Kidney capillary endothelial cell (primary cell): ENCODE measurements around the gene RNF32.

Source experiments
- DNase-seq: peaks from one replicate; pipeline ENCODE4 v3.0.0-alpha.2; 2018; ENCODE audit warnings: low spot score

Gene RNF32

DNA sequence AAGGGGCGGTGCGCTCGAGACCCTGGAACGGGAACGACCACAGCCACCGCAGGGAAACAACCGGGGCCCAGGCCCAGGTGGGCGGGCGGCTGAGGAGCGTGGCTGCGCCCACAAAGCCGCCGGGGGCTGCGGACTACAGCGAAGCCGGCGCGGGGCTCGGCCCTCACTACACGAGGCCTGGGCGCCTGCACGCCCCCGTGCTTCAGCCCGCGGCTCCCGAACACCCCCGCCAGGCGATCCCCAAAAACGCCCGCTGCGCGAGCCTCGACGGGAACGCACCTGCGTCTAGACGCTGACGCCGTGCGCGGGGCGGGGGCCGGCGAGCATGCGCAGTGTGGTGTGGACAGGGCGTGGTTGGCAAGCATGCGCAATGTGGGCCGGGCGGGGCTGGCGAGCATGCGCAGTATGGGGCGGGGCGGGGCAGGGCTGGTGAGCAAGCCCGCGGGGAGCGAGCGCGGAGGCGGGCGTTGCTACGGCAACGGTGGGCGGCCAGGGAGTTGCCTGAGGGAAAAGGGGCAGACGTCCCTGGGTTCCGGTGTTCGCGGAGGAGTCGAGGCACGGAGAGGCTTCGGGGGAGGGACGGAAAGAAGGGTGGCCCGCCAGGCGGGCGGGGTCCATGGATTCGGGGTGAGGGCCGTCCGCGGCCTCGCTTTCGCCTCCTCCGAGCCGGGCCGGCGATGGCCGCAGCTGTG lies at the start of gene RNF32:
Gene RNF32 (plus strand): TSS at position 518 of the 692 bp plus-strand sequence. CDS start 3,104 bp downstream, outside the sequence.
- DNase-seq: peak; percentile 88

GRCh38 chr7:156592155-156592884 lies 48.3 kb upstream of the RNF32 start:
- DNase-seq: no peak

GRCh38 chr7:156594283-156595080 lies 46.1 kb upstream of the RNF32 start:
- DNase-seq: no peak

- DNase-seq: no peak
Observed at GRCh38 chr7:156600496-156600895, 40.1 kb upstream of the RNF32 start.

GRCh38 chr7:156602283-156602682 lies 38.3 kb upstream of the RNF32 start:
- no peak for DNase-seq

- DNase-seq: no peak
Observed at GRCh38 chr7:156603011-156603410, 37.6 kb upstream of the RNF32 start.

- no peak for DNase-seq
Observed at GRCh38 chr7:156603629-156604028, 36.9 kb upstream of the RNF32 start.

- DNase-seq: no peak
Observed at GRCh38 chr7:156604311-156604710, 36.3 kb upstream of the RNF32 start.

GRCh38 chr7:156604836-156605695 lies 35.5 kb upstream of the RNF32 start:
- DNase-seq: no peak

- DNase-seq: no peak
Observed at GRCh38 chr7:156606135-156606534, 34.4 kb upstream of the RNF32 start.

DNA sequence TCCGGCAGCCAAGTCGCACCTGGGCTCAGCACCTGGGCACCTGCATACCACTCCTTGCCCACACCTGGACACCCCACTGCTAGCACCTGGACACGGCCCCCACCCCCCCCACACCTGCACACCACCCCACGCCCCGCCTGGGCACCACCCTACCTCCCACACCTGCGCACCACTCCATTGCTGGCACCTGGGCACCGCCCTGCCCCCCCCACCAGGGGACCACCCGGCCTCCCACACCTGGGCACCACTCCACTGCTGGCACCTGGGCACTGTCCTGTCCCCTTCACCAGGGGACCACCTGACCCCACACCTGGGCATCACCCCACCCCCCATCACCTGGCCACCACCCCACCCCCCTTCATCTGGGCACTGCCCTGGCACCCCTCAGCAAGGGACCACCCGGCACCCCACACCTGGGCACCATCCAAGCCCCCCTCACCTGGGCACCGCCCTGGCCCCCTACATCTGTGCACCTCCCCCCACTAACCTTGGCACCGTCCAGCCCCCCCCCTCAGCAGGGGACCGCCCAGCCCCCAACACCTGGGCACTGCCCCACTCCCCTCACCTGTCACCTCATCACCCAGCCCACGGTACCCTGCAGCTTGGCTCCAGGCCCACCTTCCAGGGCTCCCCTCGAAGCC lies 33.8 kb upstream of the RNF32 start:
- no peak for DNase-seq

- no peak for DNase-seq
Observed at GRCh38 chr7:156607332-156608172, 33.0 kb upstream of the RNF32 start.

GRCh38 chr7:156608173-156608478 lies 32.4 kb upstream of the RNF32 start:
- DNase-seq: no peak

DNA sequence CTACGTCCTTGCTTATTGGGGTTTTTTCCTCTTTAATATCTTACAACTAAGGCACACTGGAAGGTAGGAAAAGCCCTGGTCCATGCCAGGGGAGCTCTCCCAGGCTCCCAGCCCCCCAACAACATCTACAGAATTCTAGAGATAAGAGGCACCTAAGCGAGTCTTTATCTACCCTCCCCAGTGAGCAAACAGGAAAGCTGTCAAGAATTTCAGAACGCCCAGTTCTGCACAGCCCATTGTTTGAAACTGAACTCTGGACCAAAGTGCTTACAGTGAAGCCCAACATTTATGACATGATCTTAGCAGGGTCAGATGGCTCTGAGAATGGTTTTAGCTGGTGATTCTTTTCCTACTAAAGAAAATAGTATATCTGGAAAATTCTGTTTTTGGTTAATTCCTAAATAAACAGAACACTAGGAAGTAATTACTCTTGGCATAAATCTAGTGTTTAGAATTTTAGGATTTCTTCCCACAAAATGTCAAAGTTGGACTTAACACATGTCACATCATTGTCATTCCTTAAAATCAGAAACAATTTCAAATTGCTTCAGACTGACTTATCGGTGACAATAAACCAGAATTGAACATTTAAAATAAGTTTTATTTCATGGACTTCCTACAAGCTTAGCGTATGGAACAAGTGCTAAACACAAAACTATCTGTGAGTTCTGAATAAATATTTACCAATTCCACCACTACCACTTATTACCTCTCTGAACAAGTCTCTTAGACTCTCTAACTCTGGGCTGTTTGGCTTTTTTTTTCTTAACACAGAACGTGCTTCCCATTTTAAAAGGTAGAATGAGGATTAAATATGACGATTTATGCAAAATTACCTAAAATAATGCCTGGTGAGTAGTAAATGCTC lies 31.3 kb upstream of the RNF32 start:
- DNase-seq: peak; percentile 26

GRCh38 chr7:156610130-156610529 lies 30.4 kb upstream of the RNF32 start:
- no peak for DNase-seq

- DNase-seq: no peak
Observed at GRCh38 chr7:156610601-156611000, 30.0 kb upstream of the RNF32 start.

GRCh38 chr7:156611014-156612010 lies 29.3 kb upstream of the RNF32 start:
- no peak for DNase-seq

- no peak for DNase-seq
Observed at GRCh38 chr7:156612930-156613329, 27.6 kb upstream of the RNF32 start.
